NCI-H2107 treated with DMSO at 0.1 percent for 48 hours (cell line): ENCODE results near the gene ANKRD44.

Experiments used
- DNase-seq: peaks from one replicate; lab custom pipeline; 2025; ENCODE audit not compliant: unreplicated experiment; lab: John Stamatoyannopoulos, UW

Gene ANKRD44

DNA sequence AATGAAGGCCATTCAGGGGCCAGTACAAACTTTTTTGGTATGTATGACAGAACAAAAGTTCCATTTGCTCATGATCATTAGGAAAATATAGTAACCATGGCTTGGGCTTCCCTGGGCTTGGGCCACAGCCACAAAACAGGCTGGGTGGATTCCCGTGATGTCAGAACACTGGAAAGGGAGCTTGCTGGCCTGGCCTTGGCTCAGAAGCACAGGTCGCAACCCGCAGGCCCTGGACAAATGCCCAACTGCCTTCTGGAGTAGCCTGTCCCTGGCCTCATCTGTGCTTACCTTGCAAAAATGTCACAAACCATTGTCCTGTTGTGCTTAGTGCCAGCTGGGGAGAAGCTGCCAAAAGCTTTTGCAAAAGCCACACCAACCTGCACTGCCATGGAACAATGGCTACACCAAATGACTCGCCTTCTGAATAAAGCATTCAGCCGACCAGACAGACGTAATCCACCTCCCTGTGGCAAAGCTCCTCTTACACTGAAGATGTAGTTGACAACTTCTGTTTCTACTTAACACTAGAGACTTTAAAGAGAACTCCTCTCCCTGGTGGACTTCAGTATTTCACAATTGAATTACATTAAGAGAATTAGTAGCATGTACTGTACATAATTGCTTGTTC is 125.5 kb downstream of the ANKRD44 start:
- no peak for DNase-seq

DNA sequence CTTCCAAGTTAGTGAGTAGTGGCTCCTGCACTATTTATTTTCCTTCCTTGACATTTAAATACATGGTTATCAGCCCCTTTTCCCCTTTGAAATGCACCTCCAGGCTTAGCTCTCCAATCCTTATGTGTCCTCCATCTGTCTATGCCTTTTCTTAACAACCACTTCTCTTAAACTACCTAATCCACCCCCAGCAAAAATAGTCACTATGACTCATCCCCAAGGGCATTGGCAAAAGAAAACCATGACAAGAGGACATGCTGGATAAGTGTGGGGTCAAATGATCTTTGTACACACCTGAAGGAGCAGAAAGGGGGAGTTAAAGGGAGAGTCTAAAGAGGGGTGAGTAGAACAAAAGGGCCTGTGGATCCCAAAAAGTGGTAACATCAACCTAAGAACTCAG is 127.2 kb downstream of the ANKRD44 start:
- DNase-seq = no peak

DNA sequence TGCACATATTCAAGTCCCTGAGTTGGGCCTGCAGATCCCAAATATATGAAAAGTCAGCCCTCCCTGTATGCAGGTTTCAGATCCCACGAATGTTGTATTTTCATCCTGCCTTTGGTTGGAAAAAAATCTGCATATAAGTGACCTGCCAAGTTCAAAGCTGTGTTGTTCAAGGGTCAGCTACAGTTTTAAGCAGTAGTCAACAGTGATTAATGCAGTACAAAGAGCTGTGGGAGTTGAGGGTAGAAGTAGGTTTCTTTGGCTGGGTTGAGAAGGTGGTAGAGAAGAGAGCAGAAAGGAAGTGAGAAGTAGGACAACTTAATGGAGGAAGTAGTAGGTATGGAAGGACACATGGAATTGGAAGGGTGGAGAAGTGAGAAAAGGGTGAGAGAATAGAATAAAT is 127.9 kb downstream of the ANKRD44 start:
- DNase-seq = no peak

DNA sequence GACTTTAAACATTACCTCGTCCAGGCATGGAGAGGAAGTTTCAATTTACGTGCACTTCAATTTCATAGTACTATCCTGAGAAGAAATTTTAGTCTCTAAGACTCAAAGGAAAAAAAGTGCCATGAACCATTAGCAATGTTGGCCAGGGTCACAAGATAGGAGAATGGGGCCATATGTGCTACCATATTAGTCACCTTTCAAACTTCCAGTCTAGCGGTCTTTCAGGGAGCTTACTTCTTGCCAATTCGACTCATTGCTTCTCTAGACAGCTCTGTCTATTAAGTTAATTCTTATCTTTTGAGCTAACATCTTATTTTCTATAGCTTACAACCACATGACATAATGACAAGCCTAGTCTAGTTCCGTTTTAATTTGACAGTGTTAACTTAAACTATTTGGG is 129.1 kb downstream of the ANKRD44 start:
- DNase-seq = no peak

DNA sequence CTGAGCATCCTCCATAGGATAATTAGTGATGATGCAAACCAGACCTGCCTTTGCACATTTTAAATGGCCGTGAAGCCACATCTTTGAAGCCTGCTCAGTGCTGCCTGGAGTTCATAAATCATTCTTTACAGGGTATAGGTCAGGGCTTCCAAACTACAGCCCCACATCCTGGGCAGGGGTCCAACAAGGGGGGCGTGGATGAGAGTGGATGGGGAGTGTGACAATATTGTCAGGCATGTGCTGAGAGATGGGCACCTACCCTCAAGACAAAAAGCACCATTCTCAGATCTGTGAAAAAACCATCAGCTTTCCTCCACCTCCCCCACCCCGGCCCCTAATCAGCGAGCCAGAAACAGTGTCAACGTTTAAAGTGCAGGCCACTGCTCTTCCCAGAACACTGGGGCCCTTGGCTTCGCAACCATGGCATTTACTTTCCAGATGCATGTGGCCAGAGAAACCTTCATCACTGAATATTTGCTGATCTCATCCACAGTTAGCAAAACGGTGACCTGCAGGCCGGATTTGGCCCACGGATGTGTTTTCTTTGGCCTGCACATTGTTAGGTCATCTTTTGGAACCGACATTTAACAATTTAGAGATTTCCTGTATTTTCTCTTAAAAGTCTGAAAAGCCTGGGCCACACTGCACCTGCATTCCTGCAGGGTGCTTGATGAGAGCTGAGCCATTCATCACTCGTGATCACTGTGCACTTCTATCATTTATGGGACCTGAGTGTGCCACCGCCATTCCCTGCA is 130.7 kb downstream of the ANKRD44 start:
- DNase-seq = no peak

DNA sequence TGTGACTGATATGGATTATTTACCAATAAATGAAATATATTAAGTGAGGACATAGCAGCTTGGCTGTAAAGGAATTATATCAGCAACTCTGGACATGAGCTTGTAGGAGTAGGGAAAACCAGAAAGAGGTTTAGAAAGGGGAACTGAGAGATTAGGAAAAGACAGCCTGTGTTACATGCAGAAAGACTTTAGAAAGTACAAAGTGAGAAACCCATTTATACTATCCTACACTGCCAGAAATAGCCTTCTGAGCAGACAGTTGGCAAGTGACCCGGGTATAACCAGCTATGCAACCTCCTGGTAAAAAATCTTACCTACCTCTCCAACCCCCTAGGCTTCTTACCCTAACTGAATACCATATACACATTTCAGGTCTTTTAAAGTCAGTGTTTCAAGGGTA is 134.1 kb downstream of the ANKRD44 start:
- DNase-seq = no peak

DNA sequence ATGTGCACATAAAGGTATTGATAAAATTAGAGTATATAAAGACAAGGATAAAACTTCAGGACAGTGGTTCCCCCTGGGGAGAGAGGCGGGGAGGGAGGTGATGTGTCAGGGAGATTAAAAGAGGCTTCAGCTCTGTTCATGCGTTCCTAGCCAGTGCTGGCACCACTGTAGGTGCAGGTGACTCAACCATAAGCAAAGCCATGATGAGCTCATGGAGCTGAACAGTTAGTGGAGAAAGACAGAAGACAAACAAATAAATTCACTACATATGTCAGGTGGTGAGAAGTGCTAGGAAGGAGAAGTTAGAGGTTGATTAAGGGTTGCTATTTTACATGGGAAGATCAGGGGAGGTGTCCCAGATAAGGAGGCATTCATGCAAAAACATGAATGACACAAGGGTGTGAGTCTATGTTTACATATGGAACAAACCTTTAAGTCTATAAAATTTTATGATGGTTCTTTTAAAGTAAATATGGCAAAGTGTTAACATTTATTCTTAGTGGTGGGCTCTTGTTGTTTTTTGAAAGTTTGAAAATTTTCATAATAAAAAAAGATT is 136.0 kb downstream of the ANKRD44 start:
- no peak for DNase-seq

DNA sequence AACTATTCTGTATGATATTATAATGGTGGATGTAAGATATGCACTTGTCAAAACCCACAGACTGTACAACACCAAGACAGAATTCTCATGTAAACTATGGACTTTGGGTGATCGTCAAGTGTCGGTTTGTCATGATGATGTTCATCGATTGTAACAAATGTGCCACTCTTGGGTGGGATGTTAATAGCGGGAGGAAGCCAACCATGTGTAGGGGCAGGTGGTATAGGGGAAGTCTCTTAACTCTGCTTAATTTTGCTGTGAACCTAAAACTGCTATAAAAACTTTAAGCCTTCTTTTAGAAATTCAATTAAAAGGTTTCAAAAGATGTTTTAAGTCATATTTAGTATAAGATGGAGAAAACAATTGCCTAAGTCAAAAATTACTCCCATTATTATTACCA is 139.0 kb downstream of the ANKRD44 start:
- no peak for DNase-seq

DNA sequence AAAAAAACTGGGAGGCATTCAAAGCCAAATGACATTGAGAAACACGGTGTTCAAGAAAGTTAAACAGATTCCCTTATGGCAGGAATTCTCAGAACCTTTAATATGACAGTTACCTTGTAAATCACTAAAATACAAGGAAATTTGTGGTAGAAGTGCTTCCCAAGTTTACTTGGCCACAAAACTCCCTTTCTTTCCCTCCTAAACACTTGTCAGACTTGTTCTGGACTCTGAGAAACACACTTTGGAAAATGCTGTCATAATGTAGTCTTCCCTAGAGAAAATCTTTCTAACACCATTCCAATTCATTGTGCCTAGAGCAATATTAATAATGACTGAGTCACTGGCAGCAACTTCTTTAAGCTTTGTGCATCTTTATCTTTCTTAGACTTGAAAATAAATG is 140.4 kb downstream of the ANKRD44 start:
- DNase-seq = no peak

DNA sequence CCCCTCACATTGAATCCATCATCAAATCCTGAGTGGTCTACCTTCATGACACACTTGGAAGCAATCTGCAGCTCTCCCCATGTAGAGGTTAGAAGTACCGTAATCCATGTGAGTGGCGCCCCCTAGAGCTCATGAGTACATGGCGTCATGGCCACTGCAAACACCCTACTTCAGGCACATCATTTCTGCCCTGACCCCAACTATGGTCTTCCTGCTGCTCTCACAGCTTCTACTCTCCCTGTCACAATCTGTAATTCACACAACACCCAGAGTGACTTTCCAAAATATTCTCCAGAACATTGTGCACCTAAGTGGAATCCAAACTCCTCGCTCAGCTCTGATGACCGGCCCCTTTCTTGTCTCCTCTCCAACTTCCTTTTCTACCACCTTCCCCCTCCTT is 141.9 kb downstream of the ANKRD44 start:
- no peak for DNase-seq

DNA sequence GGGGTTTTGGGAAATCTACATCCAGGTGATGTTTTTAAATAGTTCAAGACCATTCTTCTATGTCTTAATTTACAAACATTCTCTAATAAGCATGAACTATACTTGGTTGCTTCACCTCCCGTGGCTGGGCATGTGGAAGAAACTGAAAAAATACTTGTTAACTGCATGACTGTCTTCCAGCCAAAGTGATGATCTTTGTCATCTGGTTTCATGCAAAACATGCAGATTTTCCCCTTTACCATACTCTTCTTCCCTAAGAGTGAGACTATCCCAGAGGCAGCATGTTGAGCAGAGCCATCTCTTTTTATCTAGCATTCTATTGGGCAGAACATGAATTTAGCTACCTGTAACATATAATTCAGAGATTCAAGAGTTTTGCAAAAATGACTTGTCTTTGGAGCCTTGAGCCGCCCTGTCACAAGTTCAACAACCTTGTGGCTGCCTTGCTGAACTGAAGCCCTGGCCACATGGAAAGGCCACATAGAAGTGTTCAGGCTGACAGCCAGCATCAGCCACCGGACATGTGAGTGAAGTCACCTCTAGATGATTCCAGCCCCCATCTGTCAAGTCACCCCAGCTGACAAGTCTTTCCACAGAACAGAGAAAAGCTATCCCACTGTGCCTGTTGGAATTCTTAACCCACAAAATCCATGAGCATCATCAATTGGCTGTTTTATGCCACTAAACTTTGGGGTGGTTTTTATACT is 142.8 kb downstream of the ANKRD44 start:
- DNase-seq = no peak

DNA sequence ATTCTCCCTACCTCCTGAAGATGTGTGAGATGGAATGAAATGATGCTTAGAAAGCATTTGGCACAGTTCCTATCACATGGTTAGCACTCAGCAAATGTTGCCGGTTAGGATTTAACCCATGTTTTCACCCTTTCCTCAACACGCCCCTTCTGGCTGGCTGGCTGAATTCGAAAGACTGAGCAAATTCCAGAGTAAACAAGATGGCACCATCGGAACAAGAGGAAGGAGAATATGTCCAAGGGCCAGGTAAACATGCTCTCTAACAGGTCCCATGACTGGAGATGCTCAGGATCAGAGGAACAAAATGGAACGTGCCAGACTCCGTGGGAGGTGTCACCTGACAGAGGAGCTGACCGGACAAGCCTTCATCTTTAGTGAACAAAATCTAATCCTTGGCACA is 145.6 kb downstream of the ANKRD44 start:
- DNase-seq = no peak

DNA sequence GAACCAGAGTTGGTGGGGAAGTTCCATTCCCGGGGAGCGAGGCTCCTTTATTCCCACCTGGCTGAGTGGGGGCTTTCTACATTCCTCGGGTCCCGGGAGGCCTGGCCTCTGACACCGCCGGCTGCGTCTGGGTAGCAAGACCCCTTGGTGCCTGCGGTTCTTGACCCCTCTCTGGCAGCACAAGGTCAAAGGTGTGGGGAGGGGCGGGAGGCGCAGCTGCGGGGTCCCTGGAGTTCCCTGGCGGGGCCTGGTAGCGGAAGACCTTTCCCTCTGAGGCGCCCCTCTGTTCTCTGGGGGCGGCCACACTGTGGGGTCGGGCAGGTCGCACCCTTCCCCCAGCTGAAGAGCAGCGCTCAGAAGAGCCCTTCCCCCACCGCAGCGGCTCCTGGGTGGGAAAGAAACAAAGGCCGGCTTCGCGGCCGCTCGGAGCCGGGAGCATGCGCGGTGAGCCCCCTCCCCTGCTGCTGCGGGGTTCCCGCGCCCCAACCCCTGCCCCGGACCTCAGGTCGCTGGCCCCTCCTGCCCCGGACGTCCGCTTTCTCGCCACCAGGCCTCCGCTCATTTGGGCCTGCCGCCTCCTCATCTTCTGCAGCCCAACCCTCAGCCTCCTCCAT is 146.3 kb downstream of the ANKRD44 start:
- DNase-seq = no peak

DNA sequence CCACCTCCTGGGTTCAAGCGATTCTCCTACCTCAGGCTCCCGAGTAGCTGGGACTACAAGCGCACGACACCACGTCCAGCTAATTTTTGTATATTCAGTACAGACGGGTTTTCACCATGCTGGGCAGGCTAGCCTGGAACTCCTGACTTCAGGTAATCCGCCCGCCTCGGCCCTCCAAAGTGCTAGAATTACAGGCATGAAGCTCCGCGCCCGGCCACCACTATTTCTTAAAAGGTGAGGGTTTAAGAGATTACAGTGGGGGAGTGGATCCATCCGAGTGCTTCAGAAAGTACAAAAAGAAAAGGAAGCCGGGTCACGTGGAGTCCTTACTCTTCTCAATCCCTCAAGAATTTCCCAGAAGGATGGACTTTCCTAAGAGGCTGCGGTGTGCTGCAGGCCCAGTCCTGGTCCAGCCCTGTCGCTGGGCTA is 146.9 kb downstream of the ANKRD44 start:
- DNase-seq = no peak

DNA sequence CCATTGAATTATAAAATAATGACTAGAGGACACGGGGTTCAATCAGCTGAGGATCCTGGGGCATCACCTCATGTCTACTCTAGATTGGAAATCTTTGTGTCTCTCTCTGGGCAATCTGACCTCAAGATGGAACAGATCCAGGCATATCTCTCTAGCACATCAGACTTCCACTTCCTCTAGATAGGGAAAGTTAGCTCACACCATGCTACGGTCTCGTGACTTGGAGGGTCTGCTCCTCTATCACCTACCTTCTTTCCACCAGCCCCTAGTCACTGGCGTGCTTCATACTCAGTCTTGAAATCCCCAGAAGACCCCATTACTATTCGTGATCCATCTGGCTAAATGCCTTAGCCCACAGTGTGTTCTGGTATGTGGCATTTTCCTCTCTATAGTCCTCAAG is 148.8 kb downstream of the ANKRD44 start:
- DNase-seq = no peak

DNA sequence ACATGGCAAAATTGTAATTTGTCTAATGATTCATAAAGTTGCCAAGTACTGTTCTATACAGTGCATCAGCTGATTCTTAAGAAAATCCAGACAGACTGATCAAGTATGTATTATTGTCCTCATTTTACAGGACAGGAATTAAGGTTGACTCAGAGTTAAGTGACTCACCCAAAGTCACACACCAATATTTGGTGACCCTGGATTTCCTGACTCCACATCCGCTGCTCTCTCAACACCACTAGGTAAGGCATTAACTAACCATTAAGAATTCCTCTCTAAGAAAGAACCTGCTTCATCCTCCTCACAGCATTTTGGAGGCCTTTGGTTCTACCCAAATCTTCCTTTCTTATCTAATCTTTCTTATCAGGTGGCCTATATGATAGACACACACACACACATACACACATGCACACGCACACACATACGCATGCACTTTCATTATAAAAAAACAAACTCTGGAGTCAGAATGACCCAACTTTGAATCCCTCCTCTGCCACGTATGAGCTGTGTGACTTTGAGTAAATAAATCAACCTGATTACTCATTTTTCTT is 150.8 kb downstream of the ANKRD44 start:
- DNase-seq = no peak

DNA sequence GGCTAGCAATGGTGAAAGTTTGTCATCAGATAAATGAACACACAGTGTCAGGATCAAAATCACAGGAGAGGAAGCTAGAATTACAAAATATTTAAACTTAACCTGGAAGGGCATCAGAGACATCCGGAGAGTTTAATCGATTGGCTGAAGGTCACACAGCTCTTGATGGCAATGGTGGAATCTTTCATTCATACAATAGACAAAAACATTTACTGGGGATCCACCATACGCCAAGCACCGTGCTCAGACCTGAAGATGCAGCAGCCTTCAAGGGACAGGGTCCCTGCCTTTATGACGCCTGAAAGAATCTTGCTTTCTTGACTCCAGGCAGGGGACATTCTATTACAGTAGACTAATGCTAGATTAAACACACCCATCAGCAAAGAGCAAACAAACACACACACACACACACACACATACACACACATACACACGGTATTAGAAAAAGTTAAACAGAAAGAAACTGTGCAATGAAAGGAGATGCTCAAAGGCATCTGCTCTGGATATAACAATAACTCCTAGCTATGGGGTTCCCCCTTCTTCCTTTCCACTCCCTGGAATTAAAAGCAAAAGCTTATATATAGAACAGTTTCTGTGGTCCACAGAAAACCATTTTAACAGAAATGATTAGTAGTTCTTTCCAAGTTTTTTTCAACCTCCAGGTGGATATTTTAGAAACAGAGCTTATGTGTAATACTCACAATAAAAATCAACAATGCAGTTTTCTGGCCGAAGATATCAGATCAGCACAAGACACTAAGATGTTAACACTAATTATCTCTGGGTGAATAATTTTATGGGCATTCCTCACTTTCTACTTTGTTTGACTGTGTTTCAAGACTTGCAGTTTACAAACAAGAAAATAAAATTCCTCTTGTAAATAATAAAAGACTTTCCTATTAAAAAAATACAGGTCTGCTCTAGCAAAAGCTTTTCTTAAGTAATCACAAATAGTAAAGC is 151.7 kb downstream of the ANKRD44 start:
- DNase-seq = no peak

DNA sequence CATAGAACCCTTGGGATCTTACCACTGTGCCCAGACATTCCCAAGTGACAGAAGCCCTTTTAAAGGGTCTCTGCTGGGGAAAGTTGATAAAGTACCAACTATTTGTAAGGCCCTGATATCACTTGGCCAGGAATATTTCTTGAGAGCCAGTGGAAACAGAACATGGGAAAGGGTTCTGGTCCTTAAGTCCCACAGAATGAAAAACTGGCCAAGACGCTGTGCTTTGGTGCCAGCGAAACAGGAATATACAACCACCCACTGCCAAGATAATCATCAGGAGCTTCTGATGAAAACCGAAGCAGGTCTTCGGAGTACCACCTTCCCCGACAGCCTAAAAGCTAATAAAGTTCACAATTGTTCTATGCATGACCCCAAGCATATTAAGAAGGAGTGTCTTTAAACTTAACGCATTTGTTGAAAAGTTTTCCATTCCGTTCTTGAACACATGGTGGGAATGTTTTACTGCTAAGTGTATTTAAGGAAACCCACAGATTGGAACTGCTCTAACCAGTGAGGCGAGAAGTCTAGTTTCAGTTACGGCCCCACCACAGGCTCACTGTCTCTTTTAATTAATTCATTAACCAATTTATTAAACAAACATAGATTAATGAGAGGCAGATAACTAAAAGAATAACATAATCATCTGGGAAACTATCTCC is 152.6 kb downstream of the ANKRD44 start:
- no peak for DNase-seq

DNA sequence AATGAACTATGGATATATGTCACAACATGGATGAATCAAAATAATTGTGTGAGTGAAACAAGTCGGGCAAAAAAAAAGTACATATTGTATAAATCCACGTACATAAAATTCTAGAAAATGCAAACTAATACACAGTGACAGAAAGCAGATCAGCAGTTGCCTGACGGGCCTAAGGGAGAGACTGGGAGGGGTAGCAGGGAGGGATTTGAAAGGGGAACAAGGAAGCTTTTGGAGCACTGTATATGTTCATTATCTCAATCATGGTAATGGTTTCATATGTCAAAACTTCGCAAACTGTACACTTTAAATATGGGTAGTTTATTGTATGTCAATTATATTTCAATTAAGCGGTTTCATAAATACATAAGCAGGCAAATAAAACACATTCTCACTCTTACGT is 153.8 kb downstream of the ANKRD44 start:
- DNase-seq = no peak
